DOHH2 (cell line): Measurements from ENCODE around the gene PRAME.

Experiments
- H3F3A ChIP-seq: fragments of 200-600 bp; sonication (generic), shearing (Covaris generic); 2 replicates; pipeline ENCODE4 v1.6.0; 2016; ENCODE audit warnings: antibody characterized with exemption, mild to moderate bottlenecking; ENCODE audit not compliant: control insufficient read depth, insufficient read depth
- H3K27ac ChIP-seq: fragments of 200-600 bp; sonication (generic); 2 replicates; pipeline ENCODE4 v1.5.1; 2014; ENCODE audit warnings: low read depth, mild to moderate bottlenecking, low read length, moderate library complexity
- H3K27me3 ChIP-seq: fragments of 200-600 bp; sonication (generic); 2 replicates; pipeline ENCODE4 v1.6.1; 2014; ENCODE audit warnings: mild to moderate bottlenecking, low read length, mixed read lengths; ENCODE audit not compliant: control insufficient read depth
- H3K36me3 ChIP-seq: fragments of 200-600 bp; sonication (generic); 2 replicates; pipeline ENCODE4 v1.6.1; 2014; ENCODE audit warnings: mild to moderate bottlenecking, low read length, moderate library complexity, mixed read lengths; ENCODE audit not compliant: control insufficient read depth
- H3K4me1 ChIP-seq: fragments of 200-600 bp; sonication (generic); 2 replicates; pipeline ENCODE4 v1.6.1; 2014; ENCODE audit warnings: mild to moderate bottlenecking, low read length, mixed read lengths; ENCODE audit not compliant: control insufficient read depth
- H3K4me2 ChIP-seq: fragments of 200-600 bp; sonication (generic); 2 replicates; pipeline ENCODE4 v1.6.0; 2014; ENCODE audit warnings: mild to moderate bottlenecking, low read length, moderate library complexity
- H3K4me3 ChIP-seq: fragments of 200-600 bp; sonication (generic); 2 replicates; pipeline ENCODE4 v1.5.1; 2014; ENCODE audit warnings: mild to moderate bottlenecking, low read length, mixed read lengths
- H3K79me2 ChIP-seq: fragments of 200-600 bp; sonication (generic); 2 replicates; pipeline ENCODE4 v1.6.1; 2014; ENCODE audit warnings: mild to moderate bottlenecking, low read length, mixed read lengths; ENCODE audit not compliant: control insufficient read depth
- H3K9me2 ChIP-seq: fragments of 200-600 bp; sonication (generic); replicated peaks from 2 replicates; pipeline ENCODE4 v1.6.1; 2014; ENCODE audit warnings: mild to moderate bottlenecking, low read length, mixed read lengths; ENCODE audit not compliant: control insufficient read depth
- H3K9me3 ChIP-seq: fragments of 200-600 bp; sonication (generic); 2 replicates; pipeline ENCODE4 v1.6.1; 2014; ENCODE audit warnings: antibody characterized with exemption, low read length, mixed read lengths; ENCODE audit not compliant: control insufficient read depth, insufficient read depth
- H4K20me1 ChIP-seq: fragments of 200-600 bp; sonication (generic); 2 replicates; pipeline ENCODE4 v1.6.0; 2014; ENCODE audit warnings: low read depth, mild to moderate bottlenecking, antibody characterized with exemption, low read length, moderate library complexity; ENCODE audit not compliant: control insufficient read depth, insufficient read depth
- EZH2phosphoT487 ChIP-seq: fragments of 200-600 bp; sonication (generic); IDR thresholded peaks from 2 replicates; pipeline ENCODE4 v1.6.1; 2017; ENCODE audit warnings: borderline replicate concordance, mild to moderate bottlenecking, antibody characterized with exemption, low read length, moderate library complexity, mixed read lengths
- TF ChIP-seq, protein P1 (sequence below): fragments of 200-600 bp; sonication (generic); IDR thresholded peaks from one replicate; pipeline ENCODE4 v1.5.1; 2014; ENCODE audit warnings: antibody characterized with exemption, mild to moderate bottlenecking, low read depth, low read length; ENCODE audit not compliant: poor library complexity, severe bottlenecking

Gene PRAME

DNA sequence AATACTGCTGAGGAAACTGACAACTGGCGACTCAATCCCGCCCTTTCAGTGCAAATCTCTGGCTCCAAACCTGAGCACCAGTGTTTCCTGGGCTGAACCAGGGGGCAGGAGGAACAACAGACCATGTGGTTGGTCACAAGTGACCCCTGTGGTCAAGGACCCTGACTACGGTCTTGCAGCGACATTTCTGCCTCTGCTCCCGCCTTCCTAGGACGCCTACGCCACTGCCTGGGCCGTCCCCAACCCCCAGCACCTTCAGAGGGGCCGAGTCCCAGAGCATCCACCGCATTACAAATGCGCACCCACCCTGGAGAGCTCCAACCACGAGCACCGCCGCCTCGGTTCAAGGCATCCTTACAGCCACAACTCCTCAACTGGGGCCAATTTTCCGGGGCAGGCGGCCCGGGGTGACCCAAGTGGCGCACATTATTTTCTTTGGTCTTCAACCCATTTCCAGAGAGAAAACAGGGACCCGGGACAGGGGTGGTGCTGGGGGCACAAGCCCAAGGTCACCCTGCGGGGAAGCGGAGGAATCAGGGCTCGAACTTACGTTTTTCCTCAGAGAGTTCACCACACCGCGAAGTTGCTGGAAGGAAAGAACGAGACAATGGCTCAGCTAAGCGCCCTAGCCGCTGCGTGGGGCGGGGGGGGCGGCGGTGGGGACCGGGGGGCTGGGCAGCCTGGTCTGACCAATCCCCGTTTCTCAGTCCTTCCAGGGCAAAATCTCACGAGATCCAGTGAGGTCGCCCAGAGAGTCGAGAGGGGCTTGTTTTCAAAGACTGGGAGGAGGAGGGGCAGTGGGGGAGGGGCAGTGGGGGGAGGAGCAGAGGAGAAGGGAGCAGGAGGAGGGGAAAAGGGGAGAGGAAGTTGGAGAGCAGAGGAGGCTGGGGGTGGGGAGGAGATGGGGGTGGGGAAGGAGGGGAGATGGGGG is 1.8 kb downstream of the PRAME start:
- Histone ChIP-seq H3K27ac (no peak overlapping the region), H3K36me3 (no peaks in the 10 kb centered on the region), H3K4me3 (no peak overlapping the region), H3K27me3 (no peaks in the 10 kb centered on the region), H3K4me2 (no peak overlapping the region), H3F3A (no peaks in the 10 kb centered on the region), H3K9me3 (no peaks in the 10 kb centered on the region), H3K9me2 (no peaks in the 10 kb centered on the region), H3K79me2 (no peaks in the 10 kb centered on the region), H4K20me1 (no peaks in the 10 kb centered on the region), H3K4me1 (peaks cover 15% of the 10 kb centered on the region)
- no peak for TF ChIP-seq EZH2phosphoT487
- TF ChIP-seq, protein P1, sequence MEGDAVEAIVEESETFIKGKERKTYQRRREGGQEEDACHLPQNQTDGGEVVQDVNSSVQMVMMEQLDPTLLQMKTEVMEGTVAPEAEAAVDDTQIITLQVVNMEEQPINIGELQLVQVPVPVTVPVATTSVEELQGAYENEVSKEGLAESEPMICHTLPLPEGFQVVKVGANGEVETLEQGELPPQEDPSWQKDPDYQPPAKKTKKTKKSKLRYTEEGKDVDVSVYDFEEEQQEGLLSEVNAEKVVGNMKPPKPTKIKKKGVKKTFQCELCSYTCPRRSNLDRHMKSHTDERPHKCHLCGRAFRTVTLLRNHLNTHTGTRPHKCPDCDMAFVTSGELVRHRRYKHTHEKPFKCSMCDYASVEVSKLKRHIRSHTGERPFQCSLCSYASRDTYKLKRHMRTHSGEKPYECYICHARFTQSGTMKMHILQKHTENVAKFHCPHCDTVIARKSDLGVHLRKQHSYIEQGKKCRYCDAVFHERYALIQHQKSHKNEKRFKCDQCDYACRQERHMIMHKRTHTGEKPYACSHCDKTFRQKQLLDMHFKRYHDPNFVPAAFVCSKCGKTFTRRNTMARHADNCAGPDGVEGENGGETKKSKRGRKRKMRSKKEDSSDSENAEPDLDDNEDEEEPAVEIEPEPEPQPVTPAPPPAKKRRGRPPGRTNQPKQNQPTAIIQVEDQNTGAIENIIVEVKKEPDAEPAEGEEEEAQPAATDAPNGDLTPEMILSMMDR, result no peak

- peaks cover 15% of the 10 kb centered on the region for H3K4me1 ChIP-seq
- H3K4me2 ChIP-seq, result no peak overlapping the region
- H3K79me2 ChIP-seq, result no peaks in the 10 kb centered on the region
- H3F3A ChIP-seq, result no peaks in the 10 kb centered on the region
- no peaks in the 10 kb centered on the region for H4K20me1 ChIP-seq
- H3K9me2 ChIP-seq, result no peaks in the 10 kb centered on the region
- no peaks in the 10 kb centered on the region for H3K27me3 ChIP-seq
- no peak for TF ChIP-seq EZH2phosphoT487
- TF ChIP-seq, protein P1, result no peak
- no peak overlapping the region for H3K27ac ChIP-seq
- H3K36me3 ChIP-seq, result no peaks in the 10 kb centered on the region
- H3K9me3 ChIP-seq, result no peaks in the 10 kb centered on the region
- H3K4me3 ChIP-seq, result no peak overlapping the region
Measured at GRCh38 chr22:22556578-22556977, 2.5 kb downstream of the PRAME start.

DNA sequence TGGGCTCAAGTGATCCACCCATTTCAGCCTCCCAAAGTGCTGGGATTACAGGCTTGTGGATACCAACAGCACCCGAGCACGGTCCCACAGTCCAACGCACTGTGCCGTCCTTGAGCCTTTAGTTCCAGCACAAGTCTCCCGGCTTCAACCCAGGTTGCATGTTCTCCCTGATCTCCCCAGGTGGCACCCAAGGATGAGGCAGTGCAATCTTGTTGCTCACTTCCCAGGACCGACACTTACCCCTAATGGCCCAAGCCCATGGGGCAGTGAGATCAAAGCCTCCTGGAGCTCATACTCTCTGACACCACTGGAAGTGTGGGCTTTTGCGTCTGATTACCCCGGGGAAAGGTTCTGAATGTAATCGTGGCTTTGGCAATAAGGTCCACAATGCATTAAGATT is 3.5 kb downstream of the PRAME start:
- H3K36me3 ChIP-seq, result no peaks in the 10 kb centered on the region
- H3K9me3 ChIP-seq, result no peaks in the 10 kb centered on the region
- H3K4me3 ChIP-seq, result no peak overlapping the region
- no peaks in the 10 kb centered on the region for H3K27me3 ChIP-seq
- H3K79me2 ChIP-seq, result no peaks in the 10 kb centered on the region
- H3K4me1 ChIP-seq, result peaks cover 15% of the 10 kb centered on the region
- no peak overlapping the region for H3K4me2 ChIP-seq
- H3K9me2 ChIP-seq, result no peaks in the 10 kb centered on the region
- H4K20me1 ChIP-seq, result no peaks in the 10 kb centered on the region
- no peaks in the 10 kb centered on the region for H3F3A ChIP-seq
- TF ChIP-seq EZH2phosphoT487, result no peak
- TF ChIP-seq, protein P1, result no peak
- H3K27ac ChIP-seq, result no peak overlapping the region
